ENCODE measurements around the gene SSMEM1.

The SSMEM1 gene

GRCh38 chr7:130207642-130208041 is at the start of gene SSMEM1:
Gene SSMEM1 (plus strand): TSS chr7:130207860. CDS start chr7:130207911, 51 bp downstream.
- DNase-seq (ENCODE audit: low read depth), result no peak
- no peak within 1 kb of the TSS for H3K4me3 ChIP-seq (ENCODE audit: low read depth, low read length)
- TF ChIP-seq CTCF (IDR thresholded peaks at IDR 0.05; ENCODE audit: control insufficient read depth, extremely low read depth, insufficient read depth), result no peak

DNA sequence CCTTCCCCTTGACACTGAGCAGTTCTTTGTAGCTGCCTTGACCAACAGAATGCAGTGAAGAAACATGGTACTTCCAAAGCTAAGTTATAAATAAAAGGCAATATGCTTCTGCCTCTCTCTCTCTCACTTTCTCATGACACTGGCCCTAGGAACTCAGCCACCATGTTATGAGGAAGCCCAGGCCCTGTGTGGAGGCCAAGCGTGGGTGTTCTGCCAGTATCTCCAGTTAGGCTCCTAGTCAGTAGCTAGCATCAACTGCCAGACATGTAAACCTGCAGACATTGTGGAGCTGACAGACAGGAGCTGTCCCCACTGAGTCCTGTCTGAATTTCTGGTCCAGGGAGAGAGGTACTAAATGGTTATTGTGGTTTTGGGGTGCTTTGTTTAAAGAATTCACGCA is 47.6 kb upstream of the SSMEM1 start:
- no peak overlapping the region for H3K4me3 ChIP-seq (ENCODE audit: low read depth, low read length)
- DNase-seq (ENCODE audit: low read depth), result no peak
- no peak for TF ChIP-seq CTCF (IDR thresholded peaks at IDR 0.05; ENCODE audit: control insufficient read depth, extremely low read depth, insufficient read depth)

GRCh38 chr7:130160455-130160854 is 47.2 kb upstream of the SSMEM1 start:
- no peak for DNase-seq (ENCODE audit: low read depth)
- no peak for TF ChIP-seq CTCF (IDR thresholded peaks at IDR 0.05; ENCODE audit: control insufficient read depth, extremely low read depth, insufficient read depth)

DNA sequence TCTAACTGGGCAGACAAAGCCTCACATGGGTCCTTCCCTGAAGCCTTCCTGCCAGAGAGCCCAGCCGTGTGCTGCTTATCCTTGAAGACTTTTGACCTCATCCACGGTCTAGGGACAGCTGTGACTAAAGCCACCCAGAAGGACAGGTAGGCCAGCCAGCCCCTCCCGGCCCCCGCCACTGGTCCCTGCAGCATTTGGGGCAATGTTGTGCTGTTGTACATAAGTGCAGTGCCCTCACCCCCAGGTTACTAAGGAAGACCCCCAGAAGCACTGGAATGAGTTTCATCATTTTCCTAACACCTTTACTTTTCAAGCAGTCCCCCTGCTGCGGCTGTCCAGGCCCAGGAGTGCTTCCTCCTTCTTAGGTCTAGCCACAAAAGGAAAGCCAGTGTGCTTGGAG is 45.5 kb upstream of the SSMEM1 start:
- TF ChIP-seq CTCF (IDR thresholded peaks at IDR 0.05; ENCODE audit: control insufficient read depth, extremely low read depth, insufficient read depth), result no peak
- no peak overlapping the region for H3K4me3 ChIP-seq (ENCODE audit: low read depth, low read length)
- DNase-seq (ENCODE audit: low read depth), result no peak

More at GRCh38 chr7:130160455-130160854, 47.2 kb upstream of the SSMEM1 start:
- H3K4me3 ChIP-seq (ENCODE audit: low read depth, low read length), result no peak overlapping the region

DNA sequence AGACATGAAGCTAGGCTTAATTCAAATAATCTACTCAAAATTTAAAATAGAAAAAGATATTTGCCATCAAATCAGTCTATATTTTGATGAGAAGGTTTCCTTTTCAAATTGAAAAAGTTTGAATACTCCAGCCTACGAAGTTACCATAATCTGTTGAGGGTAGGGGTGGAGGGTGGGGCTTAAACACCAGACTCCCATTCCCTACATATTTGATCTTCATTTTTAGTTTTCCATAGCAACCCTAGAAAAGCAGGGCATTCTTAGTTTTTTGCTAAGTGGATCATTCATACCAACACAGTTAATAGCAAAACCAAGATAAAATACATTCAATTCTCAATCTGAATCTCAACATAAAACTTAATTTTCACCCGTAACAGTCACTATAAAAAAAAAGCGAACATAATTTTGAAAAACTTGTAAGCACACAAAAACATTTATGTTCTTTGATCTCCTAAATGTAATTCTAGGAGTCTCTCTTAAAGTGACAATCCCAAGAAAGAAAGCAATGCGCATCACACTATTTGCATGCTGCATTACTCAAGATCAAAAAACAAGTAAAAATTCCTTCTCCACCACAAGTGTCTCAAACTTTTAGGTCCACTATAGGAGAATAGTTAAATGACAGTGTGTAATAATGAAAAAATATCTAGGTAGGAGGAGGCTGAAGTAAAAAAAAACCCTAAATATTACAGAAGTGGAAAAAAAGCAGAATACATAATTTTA is 33.3 kb upstream of the SSMEM1 start:
- no peak for TF ChIP-seq CTCF (IDR thresholded peaks at IDR 0.05; ENCODE audit: control insufficient read depth, extremely low read depth, insufficient read depth)
- DNase-seq (ENCODE audit: low read depth), result no peak

DNA sequence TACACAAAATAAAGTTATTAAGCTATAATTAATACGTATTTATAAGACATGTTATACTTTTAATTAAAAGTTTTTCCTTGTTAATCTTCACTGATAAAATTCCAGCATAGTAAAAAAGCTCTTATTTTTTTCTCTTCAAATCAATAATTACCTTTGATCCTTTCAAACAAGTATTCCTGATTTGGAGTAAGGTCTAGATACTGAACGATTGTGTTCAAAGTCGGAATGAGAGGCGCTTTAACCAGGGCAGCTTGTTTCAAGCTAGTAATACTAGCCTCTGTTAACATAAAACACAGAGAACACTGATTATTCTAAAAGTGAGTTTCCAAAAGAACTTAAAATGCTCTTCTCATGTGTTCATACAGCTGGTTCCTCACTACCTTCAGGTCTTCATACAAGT is 29.4 kb upstream of the SSMEM1 start:
- no peak overlapping the region for H3K4me3 ChIP-seq (ENCODE audit: low read depth, low read length)
- no peak for TF ChIP-seq CTCF (IDR thresholded peaks at IDR 0.05; ENCODE audit: control insufficient read depth, extremely low read depth, insufficient read depth)
- no peak for DNase-seq (ENCODE audit: low read depth)

More for the DNA sequence above, 33.3 kb upstream of the SSMEM1 start:
- no peak overlapping the region for H3K4me3 ChIP-seq (ENCODE audit: low read depth, low read length)

GRCh38 chr7:130179631-130180030 is 28.0 kb upstream of the SSMEM1 start:
- H3K4me3 ChIP-seq (ENCODE audit: low read depth, low read length), result no peak overlapping the region
- TF ChIP-seq CTCF (IDR thresholded peaks at IDR 0.05; ENCODE audit: control insufficient read depth, extremely low read depth, insufficient read depth), result no peak
- DNase-seq (ENCODE audit: low read depth), result no peak

Measured in LNCaP clone FGC (cell line).